GM18909 (cell line): ENCODE measurements around the gene PTPN14.
A peak's percentile ranks its signal among the peaks of the same experiment; 100 is the strongest.
"Not testable (repeated sequence)": the region's sequence is repeated elsewhere in the genome, so short reads cannot be mapped to it uniquely, and the experiment has no call there.

Experiments used
- ATAC-seq: cut with Tn5 transposase; IDR thresholded peaks from one replicate; pipeline ENCODE4 v1.9.1; 2021; ENCODE audit warnings: mild to moderate bottlenecking; ENCODE audit not compliant: unreplicated experiment, poor library complexity

Gene PTPN14

DNA sequence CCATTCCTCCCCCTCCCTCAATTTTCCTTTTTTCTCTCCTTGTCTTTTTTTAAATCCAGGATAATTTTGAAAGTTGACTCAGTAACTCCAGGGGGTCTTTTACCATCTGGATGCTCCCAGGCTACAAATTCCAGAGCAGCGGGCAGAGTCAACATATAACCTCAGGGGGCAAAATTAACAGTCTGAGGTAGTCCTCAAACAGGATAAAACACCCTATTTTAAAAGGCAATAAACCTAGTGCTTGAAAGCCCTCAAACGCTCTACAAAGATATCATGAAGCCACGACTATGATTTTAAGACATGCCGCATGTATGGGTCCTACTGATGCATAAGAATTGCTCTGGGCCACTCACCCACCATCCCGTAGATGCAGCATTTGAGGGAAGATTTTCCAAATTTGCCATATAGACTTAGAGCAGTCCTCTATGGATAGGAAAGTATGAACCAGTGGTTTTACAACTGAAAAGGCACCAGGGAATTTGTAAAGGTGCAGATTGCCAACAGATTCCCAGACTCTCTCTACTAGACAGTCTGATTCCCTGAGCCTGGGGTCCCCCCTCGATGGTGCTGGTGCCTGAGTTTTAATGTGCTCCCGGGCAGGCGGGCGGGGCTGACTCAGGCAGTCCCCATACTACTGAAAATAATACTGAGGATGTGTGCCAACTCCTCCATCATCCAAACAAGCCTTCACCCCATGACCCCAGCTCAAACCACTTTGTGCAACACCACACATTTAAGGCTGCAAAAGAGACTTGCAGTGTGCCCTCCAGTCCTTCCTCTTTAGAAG, 37.2 kb downstream of the PTPN14 start:
- ATAC-seq: no peak

DNA sequence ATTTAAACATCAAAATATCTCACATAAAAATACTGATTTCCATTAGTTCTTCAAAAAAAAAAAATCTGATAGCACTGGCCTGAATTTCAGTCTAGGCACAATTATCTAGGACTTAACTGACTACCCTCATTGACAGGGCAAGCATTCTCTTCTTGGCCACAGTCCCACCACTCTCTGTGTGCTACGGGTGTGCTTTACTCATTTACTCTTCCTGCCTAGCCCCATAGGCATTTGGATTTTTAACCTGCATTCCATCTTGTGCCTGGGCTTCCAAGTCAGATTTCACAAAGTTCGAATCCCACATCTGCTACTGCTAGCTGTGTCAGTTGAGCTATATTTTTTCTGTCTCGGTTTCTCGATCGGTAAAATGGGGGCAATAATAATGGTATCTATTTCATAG, 38.0 kb downstream of the PTPN14 start:
- no peak for ATAC-seq

DNA sequence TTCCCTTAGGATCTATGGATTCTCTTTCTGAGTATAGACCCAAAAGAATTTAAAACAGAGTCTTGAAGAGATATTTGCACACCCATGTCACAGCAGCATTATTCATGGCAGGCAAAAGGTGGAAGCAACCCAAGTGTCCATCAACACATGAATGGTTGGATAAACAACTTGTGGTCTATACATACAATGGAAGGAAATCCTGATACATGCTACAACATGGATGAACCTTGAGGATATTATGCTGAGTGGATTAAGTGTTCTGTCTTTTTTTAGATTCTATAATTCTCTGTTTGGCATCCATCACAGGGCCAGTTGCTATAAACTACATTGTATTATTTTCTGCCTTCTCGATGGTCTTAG, 39.8 kb downstream of the PTPN14 start:
- no peak for ATAC-seq

DNA sequence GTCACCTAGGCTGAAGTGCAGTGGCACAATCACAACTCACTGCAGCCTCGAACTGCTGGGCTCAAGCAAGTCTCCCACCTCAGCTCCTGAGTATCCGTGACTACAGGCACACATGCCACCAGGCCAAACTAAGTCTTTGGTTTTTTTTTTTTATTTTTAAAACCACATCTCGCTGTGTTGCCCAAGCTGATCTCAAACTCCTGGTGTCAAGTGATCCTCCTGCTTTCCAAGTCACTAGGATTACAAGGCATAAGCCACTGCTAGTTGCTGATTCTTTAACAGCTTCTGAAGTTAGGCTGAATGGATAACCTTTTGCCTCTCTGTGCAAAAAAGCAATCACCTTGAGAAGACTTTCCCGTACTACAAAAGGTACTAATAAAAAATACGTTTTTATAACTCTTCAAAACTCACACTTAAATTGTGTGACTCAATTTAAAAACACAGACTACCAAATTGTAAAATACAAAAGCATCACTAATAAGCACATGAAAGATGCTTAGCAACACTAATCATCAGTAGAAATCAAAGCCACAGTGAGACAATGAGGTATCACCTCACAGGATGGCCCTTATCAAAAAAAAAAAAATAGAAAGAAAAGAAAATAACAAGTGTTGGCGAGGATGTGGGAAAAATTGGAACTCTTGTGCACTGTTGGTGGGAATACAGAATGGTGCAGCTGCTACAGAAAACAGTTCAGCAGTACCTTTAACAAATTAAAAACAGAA, 40.3 kb downstream of the PTPN14 start:
- no peak for ATAC-seq

DNA sequence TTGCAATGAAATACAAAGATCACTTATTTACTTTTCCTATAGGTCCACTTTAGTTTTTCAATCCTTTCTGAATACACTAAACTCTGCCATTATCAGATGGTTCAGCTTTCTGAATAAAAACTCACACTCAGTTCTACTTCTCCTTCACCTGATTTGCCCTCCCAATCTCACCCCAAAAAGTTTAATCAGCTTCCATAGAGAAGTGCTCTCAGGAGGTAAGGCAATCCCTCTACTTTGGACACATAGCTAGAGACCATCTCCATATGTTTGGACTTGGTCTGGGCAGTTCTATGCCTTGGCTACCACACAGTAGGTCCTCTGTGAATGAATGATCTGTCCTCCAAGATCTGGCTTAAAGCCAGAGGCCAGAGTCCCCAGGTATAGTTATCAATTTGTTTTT, 40.9 kb downstream of the PTPN14 start:
- ATAC-seq: no peak

- ATAC-seq: not testable (repeated sequence)
Observed at GRCh38 chr1:214509622-214510021, 41.8 kb downstream of the PTPN14 start.

DNA sequence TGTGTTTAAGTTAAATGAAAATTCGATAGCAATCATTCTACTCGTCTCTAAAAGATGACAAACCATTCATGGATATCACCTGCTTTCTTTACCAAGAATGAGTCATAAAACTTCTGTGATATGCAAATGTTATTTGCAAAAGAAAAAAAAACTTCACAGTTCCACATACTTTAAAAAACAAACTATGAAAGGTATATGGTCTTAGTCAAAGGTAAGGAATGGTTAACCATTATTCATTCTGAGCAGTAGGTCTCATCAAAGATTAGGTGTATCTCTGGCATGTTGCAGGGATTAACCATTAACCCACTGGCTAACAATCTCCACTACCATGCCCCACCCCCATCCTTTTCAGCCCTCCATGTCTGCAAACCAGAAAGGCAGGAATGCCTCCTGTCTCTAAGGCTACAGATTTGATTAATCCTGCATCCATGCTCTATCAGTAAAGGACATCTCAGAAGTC, 44.4 kb downstream of the PTPN14 start:
- peak; percentile 77 for ATAC-seq

DNA sequence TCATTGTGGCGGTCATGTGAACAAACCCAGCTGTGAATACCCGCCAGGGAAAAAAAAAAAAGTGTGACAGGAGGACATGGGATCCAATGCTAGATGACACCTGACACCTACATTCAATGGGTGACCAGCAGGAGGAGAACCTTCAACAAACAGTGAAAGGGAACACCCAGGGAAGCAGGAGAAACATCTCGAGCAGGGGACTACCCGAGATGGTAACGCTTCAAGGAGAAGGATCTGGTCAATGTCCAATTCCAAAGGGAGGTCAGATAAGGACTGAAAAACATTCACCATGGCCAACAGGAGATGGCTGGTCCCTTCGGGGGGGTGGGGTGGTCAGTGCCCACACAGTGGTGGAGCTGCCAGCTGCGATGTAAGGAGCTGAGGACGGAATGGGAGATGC, 46.3 kb downstream of the PTPN14 start:
- ATAC-seq: no peak

GRCh38 chr1:214504330-214504729, 47.1 kb downstream of the PTPN14 start:
- ATAC-seq: no peak

GRCh38 chr1:214503553-214503952, 47.8 kb downstream of the PTPN14 start:
- ATAC-seq: no peak

DNA sequence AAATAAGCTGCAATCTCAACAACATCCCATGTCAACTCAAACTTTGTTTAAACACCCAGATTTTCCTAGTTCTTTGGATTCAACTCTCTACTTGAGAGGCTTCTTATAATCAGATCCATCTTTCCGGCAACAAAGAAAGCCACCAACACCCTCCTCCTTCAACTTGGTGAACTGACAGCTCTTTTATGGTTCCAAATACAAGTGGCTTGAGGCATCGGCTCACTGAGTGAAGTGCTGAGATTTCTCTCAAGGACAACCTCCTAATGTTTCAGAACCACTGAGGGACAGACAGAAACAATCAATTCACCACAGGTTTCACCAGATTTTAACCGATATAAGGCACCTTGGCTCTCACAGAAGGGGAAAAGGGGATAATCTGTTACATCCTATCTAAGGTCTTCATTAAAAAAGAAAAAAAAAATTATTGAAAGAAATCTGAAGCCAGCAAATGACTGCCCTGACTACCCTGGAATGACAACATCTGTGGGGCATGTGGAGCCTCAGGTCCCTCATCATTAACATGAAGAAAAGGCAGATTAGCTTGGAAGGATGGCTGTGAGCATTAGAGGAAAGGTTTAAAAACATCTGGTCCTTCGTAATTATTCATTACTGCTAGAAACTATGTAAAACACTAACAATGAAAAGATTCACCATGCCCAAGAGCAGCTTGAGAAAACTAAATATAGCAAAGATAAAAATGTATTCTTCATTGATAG, 50.9 kb downstream of the PTPN14 start:
- no peak for ATAC-seq

DNA sequence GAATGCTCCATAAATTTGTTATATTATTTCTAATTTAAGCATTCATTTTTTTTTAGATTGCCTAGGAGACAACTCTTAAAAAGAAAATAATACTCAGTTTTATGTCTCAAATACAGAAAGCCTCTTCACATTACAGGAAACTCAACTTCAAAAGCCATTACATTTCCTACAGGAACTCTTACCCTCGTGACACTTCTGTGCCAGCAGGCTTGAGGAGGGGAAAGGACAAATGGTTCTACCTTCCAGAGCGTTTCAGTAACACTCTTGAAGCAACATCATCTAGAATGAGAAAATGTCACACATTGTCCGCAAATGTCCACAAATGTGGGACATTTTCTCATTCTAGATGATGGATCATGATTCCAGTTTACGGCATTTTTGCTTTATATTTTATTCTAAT, 51.7 kb downstream of the PTPN14 start:
- no peak for ATAC-seq

- no peak for ATAC-seq
Observed at GRCh38 chr1:214498021-214498420, 53.4 kb downstream of the PTPN14 start.

DNA sequence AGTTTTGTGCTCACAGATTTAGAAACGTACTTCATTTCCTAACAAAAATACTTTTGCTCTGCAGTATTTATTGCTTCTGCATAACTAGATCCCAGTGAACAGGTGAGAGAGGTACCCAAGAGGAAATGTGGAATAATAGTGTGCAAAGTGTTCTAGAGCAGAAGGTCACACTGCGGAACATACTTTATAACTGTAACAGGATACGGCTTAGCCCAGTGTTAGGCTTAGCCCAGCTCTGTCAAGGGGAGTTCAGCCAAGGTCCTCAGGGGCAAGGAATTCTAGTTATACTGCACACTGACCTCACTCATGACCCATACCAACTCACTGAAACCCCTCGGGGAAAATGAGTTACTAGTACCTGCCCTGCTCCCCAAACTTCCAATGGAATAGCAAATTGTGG, 55.3 kb downstream of the PTPN14 start:
- ATAC-seq: no peak

- ATAC-seq: no peak
Observed at GRCh38 chr1:214494706-214495105, 56.7 kb downstream of the PTPN14 start.

DNA sequence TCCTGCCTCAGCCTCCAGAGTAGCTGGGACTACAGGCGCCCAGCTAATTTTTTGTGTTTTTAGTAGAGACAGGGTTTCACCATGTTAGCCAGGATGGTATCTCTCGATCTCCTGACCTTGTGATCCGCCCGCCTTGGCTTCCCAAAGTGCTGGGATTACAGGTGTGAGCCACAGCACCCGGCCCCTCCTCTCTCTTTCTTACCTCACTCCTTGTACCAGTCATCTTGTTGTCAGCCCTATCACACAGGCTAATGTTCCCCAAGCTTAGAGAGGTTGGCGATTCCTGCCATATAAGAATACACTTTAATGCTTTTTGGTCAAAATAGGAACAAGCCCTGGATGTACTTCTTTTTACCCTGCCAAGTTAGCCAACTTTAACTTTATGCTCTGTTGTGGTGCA, 57.2 kb downstream of the PTPN14 start:
- ATAC-seq: not testable (repeated sequence)

DNA sequence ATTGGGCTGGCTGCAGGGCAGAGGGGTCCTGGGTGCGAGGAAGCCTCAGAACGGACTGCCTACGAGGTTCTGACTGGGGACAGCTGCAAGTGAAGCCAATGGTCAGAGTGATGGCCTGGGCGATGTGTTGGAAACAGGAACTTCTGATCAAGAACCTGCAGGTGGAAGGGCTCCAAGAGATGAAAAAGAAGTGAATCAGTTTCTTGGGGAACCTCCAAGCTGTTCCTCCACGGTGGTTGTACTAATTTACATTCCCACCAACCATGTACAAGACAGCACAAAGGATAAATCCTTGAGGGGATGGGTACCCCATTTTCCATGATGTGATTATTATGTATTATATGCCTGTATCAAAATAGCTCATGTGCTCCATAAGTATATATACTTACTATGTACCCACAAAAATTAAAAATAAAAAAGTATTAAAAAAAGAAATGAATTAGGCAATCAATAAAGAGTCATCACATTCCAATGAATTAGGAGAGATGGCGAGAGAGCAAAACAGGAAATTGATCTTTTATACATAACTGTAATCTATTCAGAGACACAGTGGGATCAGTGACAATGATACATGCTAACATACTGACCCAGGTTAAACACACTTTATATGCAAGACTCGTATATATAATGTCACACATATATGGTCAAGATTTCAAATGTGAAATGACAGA, 58.1 kb downstream of the PTPN14 start:
- no peak for ATAC-seq

DNA sequence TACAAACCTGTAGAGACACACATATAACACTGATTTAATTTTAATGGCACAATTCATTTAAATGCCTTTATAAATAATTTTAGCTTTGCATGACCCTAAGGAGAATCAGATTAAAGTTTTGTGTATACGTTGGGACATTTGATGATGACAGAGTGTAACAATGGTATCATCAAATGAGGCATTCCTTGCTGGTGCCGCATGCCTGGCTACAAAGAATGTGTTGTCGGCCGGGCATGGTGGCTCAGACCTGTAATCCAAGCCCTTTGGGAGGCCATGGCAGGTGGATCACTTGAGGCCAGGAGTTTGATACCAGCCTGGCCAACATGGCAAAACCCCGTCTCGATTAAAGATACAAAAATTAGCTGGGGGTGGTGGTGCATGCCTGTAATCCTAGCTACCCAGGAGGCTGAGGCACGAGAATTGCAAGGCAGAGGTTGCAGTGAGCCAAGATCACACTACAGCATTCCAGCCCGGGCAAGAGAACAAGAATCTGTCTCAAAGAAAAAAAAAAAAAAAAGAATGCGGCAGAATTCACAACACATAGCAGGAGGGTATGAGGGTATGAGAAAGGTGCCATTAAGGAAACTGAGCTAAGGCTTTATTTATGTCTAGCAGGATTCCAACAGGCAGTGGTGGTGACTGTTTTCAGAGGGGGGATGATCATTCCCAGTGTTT, 58.9 kb downstream of the PTPN14 start:
- no peak for ATAC-seq

GRCh38 chr1:214491468-214492146, 59.8 kb downstream of the PTPN14 start:
- no peak for ATAC-seq

DNA sequence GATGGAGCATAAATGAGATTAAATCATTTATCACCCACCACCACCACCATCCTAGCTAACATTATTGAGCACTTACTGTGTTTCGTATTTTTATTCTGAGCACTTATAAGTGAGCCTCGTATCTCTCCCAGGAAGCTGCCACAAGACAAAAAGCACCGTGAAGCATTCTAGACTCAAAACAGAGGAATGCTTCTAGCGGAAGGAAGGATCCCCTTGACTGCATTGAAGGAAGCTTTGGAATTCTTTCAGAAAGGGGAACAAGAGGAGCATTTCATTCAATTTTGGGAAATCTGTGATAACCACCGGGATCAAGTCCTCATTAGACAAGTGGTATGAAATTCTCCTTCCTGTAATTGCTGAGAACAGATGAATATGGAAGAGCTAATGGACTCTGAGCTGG, 66.3 kb downstream of the PTPN14 start:
- ATAC-seq: no peak
